ENCODE results near the gene TIGD6.

- no peak for TF ChIP-seq CTCF (IDR thresholded peaks at IDR 0.05; ENCODE audit: extremely low read depth in 1 of 2, insufficient read depth in 1 of 2, low read depth in 1 of 2, low read length in 2 of 2)
- no peak for TF ChIP-seq POLR2AphosphoS5 (IDR thresholded peaks at IDR 0.05; ENCODE audit: insufficient read depth, low read depth, low read length)
- no peak for TF ChIP-seq EZH2 (IDR thresholded peaks at IDR 0.05; ENCODE audit: borderline replicate concordance, low read depth, low read length, severe bottlenecking)
- no peak for TF ChIP-seq POLR2A (IDR thresholded peaks at IDR 0.05; ENCODE audit: low read depth, low read length)
- TF ChIP-seq, protein P1, sequence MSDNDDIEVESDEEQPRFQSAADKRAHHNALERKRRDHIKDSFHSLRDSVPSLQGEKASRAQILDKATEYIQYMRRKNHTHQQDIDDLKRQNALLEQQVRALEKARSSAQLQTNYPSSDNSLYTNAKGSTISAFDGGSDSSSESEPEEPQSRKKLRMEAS (IDR thresholded peaks at IDR 0.05; ENCODE audit: insufficient read depth, insufficient read length): no peak
- TF ChIP-seq JUN (IDR thresholded peaks at IDR 0.05; ENCODE audit: borderline replicate concordance, insufficient read depth, insufficient read length, low read depth): no peak
- no peak for TF ChIP-seq FOS (IDR thresholded peaks at IDR 0.05; ENCODE audit: borderline replicate concordance, insufficient read depth, low read length)
- TF ChIP-seq MYC (IDR thresholded peaks at IDR 0.05; ENCODE audit: low read depth, low read length): no peak
- no peak for TF ChIP-seq GATA2 (IDR thresholded peaks at IDR 0.05; ENCODE audit: insufficient read depth, insufficient read length, low read depth, low read length)
These were observed 55.8 kb downstream of the TIGD6 start, which contains the start of gene PDE6A for GRCh38 chr5:149944666-149945065.
